Measurements from ENCODE around the gene TRAF3IP3. TPM values are rescaled to one million over a fixed set of nuclear protein-coding genes. Genes with fewer than 3 reads are reported as not detected.

The TRAF3IP3 gene
- total and polyA plus RNA-seq, 2 experiments from 2014 or later, result 0.13 to 0.16 TPM

DNA sequence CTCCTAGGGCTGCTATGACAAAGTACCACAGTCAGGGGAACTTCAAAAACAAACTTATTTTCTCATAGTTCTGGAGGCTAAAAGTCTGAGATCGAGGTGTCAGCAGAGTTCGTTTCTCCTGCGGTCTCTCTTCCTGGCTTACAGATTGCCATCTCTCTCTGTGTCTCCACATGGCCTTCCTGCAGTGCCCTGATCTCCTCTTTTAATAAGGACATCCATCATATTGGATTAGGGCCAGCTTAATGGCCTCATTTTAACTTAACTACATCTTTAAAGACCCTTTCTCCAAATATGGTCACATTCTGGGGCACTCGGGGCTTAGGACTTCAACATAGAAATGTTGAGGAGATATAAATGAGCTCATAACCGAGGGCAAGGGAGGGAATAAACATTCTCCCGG lies 16.3 kb downstream of the TRAF3IP3 start:
- H3K9me3 ChIP-seq (ENCODE audit: low read depth), result no peaks in the 10 kb centered on the region
- 39% methylated on average over 6 of the region's 6 CpGs for WGBS (ENCODE audit: low lambda C conversion rate, missing lambda C conversion rate)
- H3K4me3 ChIP-seq, result no peak overlapping the region
- no peak overlapping the region for H3K27ac ChIP-seq
- no peak for DNase-seq (ENCODE audit: low spot score)
- H3K4me1 ChIP-seq (ENCODE audit: insufficient read depth), result peaks cover 5% of the 10 kb centered on the region
- TF ChIP-seq EZH2phosphoT487 (IDR thresholded peaks at IDR 0.05; ENCODE audit: low read depth, severe bottlenecking, unreplicated experiment) (no peak), EZH2 (IDR thresholded peaks at IDR 0.05; ENCODE audit: borderline replicate concordance) (no peak)
- H3K79me2 ChIP-seq, result no peaks in the 10 kb centered on the region
- H4K20me1 ChIP-seq (ENCODE audit: insufficient read depth, poor library complexity, severe bottlenecking), result no peaks in the 10 kb centered on the region
- H2AFZ ChIP-seq, result no peak overlapping the region
- no peaks in the 10 kb centered on the region for H3K36me3 ChIP-seq (replicated peaks; ENCODE audit: insufficient read depth, low read depth)
- no peaks in the 10 kb centered on the region for H3K27me3 ChIP-seq
- H3K4me2 ChIP-seq, result no peak overlapping the region
- no peaks in the 10 kb centered on the region for H3K9me2 ChIP-seq (replicated peaks; ENCODE audit: insufficient read depth)

DNA sequence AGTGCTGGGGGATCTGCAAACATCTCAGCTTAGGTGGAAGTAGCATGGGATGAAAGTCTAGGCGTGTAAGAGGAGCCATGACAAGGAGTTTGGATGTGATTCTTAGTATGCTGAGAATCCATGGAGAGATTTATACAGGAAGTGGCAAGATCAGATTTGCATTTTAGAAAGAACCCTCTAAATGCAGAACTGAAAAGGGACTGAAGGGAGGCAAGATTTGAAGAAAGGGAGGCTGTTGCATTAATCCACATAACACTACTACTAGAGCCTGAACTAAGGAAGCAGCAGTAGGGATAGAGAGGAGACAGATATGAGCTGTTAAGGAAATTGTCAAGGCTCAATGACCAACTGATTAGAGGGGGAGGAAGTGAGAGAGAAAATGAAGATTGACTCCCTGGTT lies 18.7 kb downstream of the TRAF3IP3 start:
- no peaks in the 10 kb centered on the region for H3K79me2 ChIP-seq
- H3K36me3 ChIP-seq (replicated peaks; ENCODE audit: insufficient read depth, low read depth), result no peaks in the 10 kb centered on the region
- no peak overlapping the region for H2AFZ ChIP-seq
- 80% methylated on average over 1 of the region's 1 CpG for WGBS (ENCODE audit: low lambda C conversion rate, missing lambda C conversion rate)
- H3K9me2 ChIP-seq (replicated peaks; ENCODE audit: insufficient read depth), result no peaks in the 10 kb centered on the region
- TF ChIP-seq EZH2 (IDR thresholded peaks at IDR 0.05; ENCODE audit: borderline replicate concordance), result no peak
- TF ChIP-seq, protein P1, sequence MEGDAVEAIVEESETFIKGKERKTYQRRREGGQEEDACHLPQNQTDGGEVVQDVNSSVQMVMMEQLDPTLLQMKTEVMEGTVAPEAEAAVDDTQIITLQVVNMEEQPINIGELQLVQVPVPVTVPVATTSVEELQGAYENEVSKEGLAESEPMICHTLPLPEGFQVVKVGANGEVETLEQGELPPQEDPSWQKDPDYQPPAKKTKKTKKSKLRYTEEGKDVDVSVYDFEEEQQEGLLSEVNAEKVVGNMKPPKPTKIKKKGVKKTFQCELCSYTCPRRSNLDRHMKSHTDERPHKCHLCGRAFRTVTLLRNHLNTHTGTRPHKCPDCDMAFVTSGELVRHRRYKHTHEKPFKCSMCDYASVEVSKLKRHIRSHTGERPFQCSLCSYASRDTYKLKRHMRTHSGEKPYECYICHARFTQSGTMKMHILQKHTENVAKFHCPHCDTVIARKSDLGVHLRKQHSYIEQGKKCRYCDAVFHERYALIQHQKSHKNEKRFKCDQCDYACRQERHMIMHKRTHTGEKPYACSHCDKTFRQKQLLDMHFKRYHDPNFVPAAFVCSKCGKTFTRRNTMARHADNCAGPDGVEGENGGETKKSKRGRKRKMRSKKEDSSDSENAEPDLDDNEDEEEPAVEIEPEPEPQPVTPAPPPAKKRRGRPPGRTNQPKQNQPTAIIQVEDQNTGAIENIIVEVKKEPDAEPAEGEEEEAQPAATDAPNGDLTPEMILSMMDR (IDR thresholded peaks at IDR 0.05; ENCODE audit: poor library complexity), result no peak
- no peak for TF ChIP-seq EZH2phosphoT487 (IDR thresholded peaks at IDR 0.05; ENCODE audit: low read depth, severe bottlenecking, unreplicated experiment)
- DNase-seq (ENCODE audit: low spot score), result no peak
- H3K4me3 ChIP-seq, result no peak overlapping the region
- no peak overlapping the region for H3K4me2 ChIP-seq
- peaks cover 3% of the 10 kb centered on the region for H3K4me1 ChIP-seq (ENCODE audit: insufficient read depth)
- no peaks in the 10 kb centered on the region for H3K9me3 ChIP-seq (ENCODE audit: low read depth)
- no peak overlapping the region for H3K27ac ChIP-seq
- H3K27me3 ChIP-seq, result no peaks in the 10 kb centered on the region
- H4K20me1 ChIP-seq (ENCODE audit: insufficient read depth, poor library complexity, severe bottlenecking), result no peaks in the 10 kb centered on the region

DNA sequence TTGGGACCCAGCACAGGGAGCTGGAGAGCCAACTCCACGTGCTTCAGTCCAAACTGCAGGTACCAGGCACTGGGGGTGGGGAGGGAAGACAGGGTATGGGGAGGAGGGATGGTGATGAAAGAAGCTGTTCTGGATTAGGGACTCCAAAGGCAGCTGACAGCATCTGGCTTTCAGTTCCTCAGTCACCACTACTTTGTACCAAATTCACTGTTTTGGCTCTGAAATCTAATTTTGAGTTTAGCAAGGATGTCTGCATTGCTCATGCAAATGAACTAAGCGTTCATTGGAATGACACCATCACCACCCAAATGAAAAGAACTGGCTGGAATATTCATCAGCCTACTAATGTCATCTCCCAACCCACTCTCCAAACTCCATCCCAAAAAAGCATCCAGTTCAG lies 19.8 kb downstream of the TRAF3IP3 start:
- H3K27me3 ChIP-seq, result no peaks in the 10 kb centered on the region
- 51% methylated on average over 2 of the region's 2 CpGs for WGBS (ENCODE audit: low lambda C conversion rate, missing lambda C conversion rate)
- H3K79me2 ChIP-seq, result no peaks in the 10 kb centered on the region
- no peak overlapping the region for H3K4me2 ChIP-seq
- no peaks in the 10 kb centered on the region for H4K20me1 ChIP-seq (ENCODE audit: insufficient read depth, poor library complexity, severe bottlenecking)
- no peak overlapping the region for H3K4me3 ChIP-seq
- no peaks in the 10 kb centered on the region for H3K9me2 ChIP-seq (replicated peaks; ENCODE audit: insufficient read depth)
- H3K4me1 ChIP-seq (ENCODE audit: insufficient read depth), result no peaks in the 10 kb centered on the region
- H3K36me3 ChIP-seq (replicated peaks; ENCODE audit: insufficient read depth, low read depth), result no peaks in the 10 kb centered on the region
- H3K9me3 ChIP-seq (ENCODE audit: low read depth), result no peaks in the 10 kb centered on the region
- no peak overlapping the region for H2AFZ ChIP-seq
- no peak overlapping the region for H3K27ac ChIP-seq
- no peak for DNase-seq (ENCODE audit: low spot score)
- no peak for TF ChIP-seq EZH2 (IDR thresholded peaks at IDR 0.05; ENCODE audit: borderline replicate concordance)
- TF ChIP-seq EZH2phosphoT487 (IDR thresholded peaks at IDR 0.05; ENCODE audit: low read depth, severe bottlenecking, unreplicated experiment), result no peak
- TF ChIP-seq, protein P1 (IDR thresholded peaks at IDR 0.05; ENCODE audit: poor library complexity), result no peak

DNA sequence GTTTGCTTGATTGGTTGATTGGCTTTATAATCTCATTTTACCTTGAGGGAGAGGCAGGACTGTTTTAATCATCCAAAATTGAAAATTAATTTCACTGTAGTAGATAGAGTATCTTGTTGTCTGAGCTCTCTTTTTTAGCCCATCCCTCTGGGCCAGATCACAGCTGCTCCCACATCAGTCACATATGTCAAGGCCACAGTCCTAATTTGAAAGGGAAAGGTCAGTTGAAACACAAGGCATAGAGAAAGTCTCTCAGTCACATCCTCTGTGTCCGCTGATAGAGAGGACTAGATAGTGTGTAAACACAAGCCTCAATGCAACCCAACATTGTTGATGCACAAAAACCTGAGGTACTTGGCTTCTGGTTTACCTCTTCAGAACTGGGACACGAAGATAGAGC lies 21.7 kb downstream of the TRAF3IP3 start:
- DNase-seq (ENCODE audit: low spot score), result no peak
- H4K20me1 ChIP-seq (ENCODE audit: insufficient read depth, poor library complexity, severe bottlenecking), result no peaks in the 10 kb centered on the region
- no peak overlapping the region for H3K4me3 ChIP-seq
- no peak overlapping the region for H2AFZ ChIP-seq
- H3K27ac ChIP-seq, result no peak overlapping the region
- no peaks in the 10 kb centered on the region for H3K4me1 ChIP-seq (ENCODE audit: insufficient read depth)
- no peaks in the 10 kb centered on the region for H3K27me3 ChIP-seq
- WGBS (ENCODE audit: low lambda C conversion rate, missing lambda C conversion rate), result 91% methylated on average over 2 of the region's 2 CpGs
- no peak for TF ChIP-seq EZH2phosphoT487 (IDR thresholded peaks at IDR 0.05; ENCODE audit: low read depth, severe bottlenecking, unreplicated experiment)
- TF ChIP-seq EZH2 (IDR thresholded peaks at IDR 0.05; ENCODE audit: borderline replicate concordance), result no peak
- TF ChIP-seq, protein P1 (IDR thresholded peaks at IDR 0.05; ENCODE audit: poor library complexity), result no peak
- H3K9me3 ChIP-seq (ENCODE audit: low read depth), result no peaks in the 10 kb centered on the region
- no peaks in the 10 kb centered on the region for H3K36me3 ChIP-seq (replicated peaks; ENCODE audit: insufficient read depth, low read depth)
- H3K79me2 ChIP-seq, result peaks cover 5% of the 10 kb centered on the region
- H3K4me2 ChIP-seq, result no peak overlapping the region
- H3K9me2 ChIP-seq (replicated peaks; ENCODE audit: insufficient read depth), result no peaks in the 10 kb centered on the region

All from hepatocyte (in vitro differentiated cells).